Type B pancreatic cell (in vitro differentiated cells): ENCODE data around the gene COX6B1. TPM values are rescaled to one million over a fixed set of nuclear protein-coding genes. Genes with fewer than 3 reads are reported as not detected.
"Not testable (repeated sequence)": the region's sequence is repeated elsewhere in the genome, so short reads cannot be mapped to it uniquely, and the experiment has no call there.

Source experiments
- DNase-seq: peaks from one replicate; pipeline ENCODE4 v3.0.0; 2021; ENCODE audit warnings: mixed read lengths; ENCODE audit not compliant: unreplicated experiment; ENCODE audit errors: extremely low spot score
- H3K27ac Mint-ChIP-seq: 2 replicates; pipeline ENCODE4 v1.8.0; 2021; ENCODE audit warnings: mild to moderate bottlenecking, mixed read lengths
- H3K27me3 Mint-ChIP-seq: 2 replicates; pipeline ENCODE4 v1.8.0; 2021; ENCODE audit warnings: mixed read lengths
- H3K36me3 Mint-ChIP-seq: 2 replicates; pipeline ENCODE4 v1.8.0; 2021; ENCODE audit warnings: mixed read lengths
- H3K4me1 Mint-ChIP-seq: one replicate; pipeline ENCODE4 v1.8.0; 2021; ENCODE audit warnings: mixed read lengths; ENCODE audit not compliant: unreplicated experiment
- H3K4me3 Mint-ChIP-seq: 2 replicates; pipeline ENCODE4 v1.8.0; 2021; ENCODE audit warnings: mild to moderate bottlenecking, mixed read lengths
- H3K9me3 Mint-ChIP-seq: 2 replicates; pipeline ENCODE4 v1.8.0; 2021; ENCODE audit warnings: mixed read lengths
- CTCF ChIP-seq: fragments of 200-600 bp; sonication (generic); conservative IDR thresholded peaks from 2 replicates; pipeline ENCODE4 v1.5.0; 2021; ENCODE audit warnings: antibody characterized with exemption, mild to moderate bottlenecking
- total RNA-seq: library from RNA; stranded (reverse); gene quantifications from 2 replicates; pipeline ENCODE4 v1.2.1, GENCODE V29; 2021; ENCODE audit warnings: low replicate concordance

Gene COX6B1
- total RNA-seq, 1 donor from 2014 or later: 408 TPM

DNA sequence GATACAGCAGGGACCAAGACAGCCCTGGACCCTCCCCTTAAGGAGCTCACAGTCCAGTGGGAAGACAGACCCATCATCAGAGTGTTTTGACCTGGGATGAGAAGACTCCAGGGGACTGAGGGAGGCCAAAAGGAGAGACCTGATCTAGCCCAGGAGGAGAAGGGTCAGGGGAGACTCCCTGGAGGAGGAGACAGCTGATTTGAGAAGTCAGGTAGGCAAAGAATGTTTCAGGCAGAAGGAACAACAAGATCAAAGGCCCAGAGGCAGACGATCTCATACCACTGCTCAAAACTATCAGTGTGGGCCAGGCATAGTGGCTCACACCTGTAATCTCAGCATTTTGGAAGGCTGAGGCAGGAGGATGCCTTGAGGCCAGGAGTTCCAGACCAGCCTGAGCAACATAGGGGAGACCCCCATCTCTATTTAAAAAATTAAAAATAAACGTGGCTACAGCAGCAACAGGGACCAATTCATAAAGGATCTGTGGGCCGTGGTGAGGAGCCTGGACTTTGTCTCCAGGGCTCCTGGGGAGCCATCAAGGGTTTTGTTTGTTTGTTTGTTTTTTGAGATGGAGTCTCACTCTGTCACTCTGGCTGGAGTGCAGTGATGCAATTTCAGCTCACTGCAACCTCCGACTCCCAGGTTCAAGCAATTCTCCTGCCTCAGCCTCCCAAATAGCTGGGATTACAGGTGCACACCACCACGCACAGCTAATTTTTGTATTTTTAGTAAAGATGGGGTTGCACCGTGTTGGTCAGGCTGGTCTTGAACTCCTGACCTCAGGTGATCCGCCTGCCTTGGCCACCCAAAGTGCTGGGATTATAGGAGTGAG is 2.2 kb upstream of the COX6B1 start:
- peak overlapping the region; percentile 90 for H3K4me3 Mint-ChIP-seq
- H3K27me3 Mint-ChIP-seq: peaks cover 2% of the 10 kb centered on the region
- no peaks in the 10 kb centered on the region for H3K9me3 Mint-ChIP-seq
- TF ChIP-seq CTCF: no peak
- H3K36me3 Mint-ChIP-seq: no peaks in the 10 kb centered on the region
- DNase-seq: no peak
- peaks cover 19% of the 10 kb centered on the region for H3K4me1 Mint-ChIP-seq
- peak overlapping the region; percentile 86 for H3K27ac Mint-ChIP-seq

- no peaks in the 10 kb centered on the region for H3K27me3 Mint-ChIP-seq
- peaks cover 7% of the 10 kb centered on the region for H3K4me1 Mint-ChIP-seq
- TF ChIP-seq CTCF: no peak
- peaks cover 5% of the 10 kb centered on the region for H3K36me3 Mint-ChIP-seq
- no peak for DNase-seq
- no peaks in the 10 kb centered on the region for H3K9me3 Mint-ChIP-seq
- H3K27ac Mint-ChIP-seq: no peak overlapping the region
- H3K4me3 Mint-ChIP-seq: peak overlapping the region; percentile 63
Measured at GRCh38 chr19:35650581-35650980, 2.5 kb downstream of the COX6B1 start.

GRCh38 chr19:35654828-35655227 is 6.7 kb downstream of the COX6B1 start:
- H3K27me3 Mint-ChIP-seq, H3K9me3 Mint-ChIP-seq, H3K4me1 Mint-ChIP-seq, H3K27ac Mint-ChIP-seq, DNase-seq, H3K4me3 Mint-ChIP-seq: not testable (repeated sequence)
- H3K36me3 Mint-ChIP-seq: peaks cover 23% of the 10 kb centered on the region

DNA sequence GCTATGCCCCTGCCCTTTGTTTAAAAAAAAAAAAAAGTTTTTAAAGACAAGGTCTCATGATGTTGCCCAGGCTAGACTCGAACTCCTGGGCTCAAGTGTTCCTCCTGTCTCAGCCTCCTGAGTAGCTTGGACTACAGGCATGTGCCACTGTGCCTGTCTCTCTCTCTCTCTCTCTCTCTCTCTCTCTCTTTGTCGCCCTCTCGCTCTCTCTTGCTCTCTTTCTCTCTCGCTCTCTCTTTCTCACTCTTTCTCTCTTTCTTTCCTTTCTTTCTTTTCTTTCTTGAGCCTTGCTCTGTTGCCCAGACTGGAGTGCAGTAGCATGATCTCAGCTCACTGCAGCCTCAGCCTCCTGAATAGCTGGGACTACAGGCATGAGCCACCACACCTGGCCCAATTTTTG is 7.5 kb downstream of the COX6B1 start:
- TF ChIP-seq CTCF: no peak
- Mint-ChIP-seq H3K9me3 (no peaks in the 10 kb centered on the region), H3K4me3 (no peak overlapping the region), H3K27me3 (no peaks in the 10 kb centered on the region), H3K36me3 (peaks cover 25% of the 10 kb centered on the region), H3K4me1 (no peaks in the 10 kb centered on the region), H3K27ac (no peak overlapping the region)
- no peak for DNase-seq

DNA sequence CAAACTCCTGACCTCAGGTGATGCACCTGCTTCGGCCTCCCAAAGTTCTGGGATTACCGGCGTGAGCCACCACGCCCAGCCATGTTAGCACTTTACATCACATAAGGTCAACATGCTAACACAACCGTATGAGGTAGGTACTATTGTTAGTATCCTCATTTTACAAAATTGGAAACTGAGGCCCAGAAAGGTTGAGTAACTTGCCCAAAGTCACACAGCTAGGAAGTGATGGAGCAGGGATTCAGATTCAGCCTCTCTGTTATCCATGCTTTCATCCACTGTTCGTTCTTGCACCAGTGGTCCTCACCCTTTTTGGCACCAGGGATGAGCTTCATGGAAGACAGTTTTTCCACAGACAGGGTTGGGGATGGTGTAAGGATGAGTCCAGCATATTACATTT is 8.6 kb downstream of the COX6B1 start:
- Mint-ChIP-seq H3K4me1 (no peaks in the 10 kb centered on the region), H3K27ac (no peak overlapping the region), H3K36me3 (peaks cover 25% of the 10 kb centered on the region), H3K9me3 (no peaks in the 10 kb centered on the region), H3K4me3 (no peak overlapping the region), H3K27me3 (no peaks in the 10 kb centered on the region)
- no peak for TF ChIP-seq CTCF
- DNase-seq: no peak

DNA sequence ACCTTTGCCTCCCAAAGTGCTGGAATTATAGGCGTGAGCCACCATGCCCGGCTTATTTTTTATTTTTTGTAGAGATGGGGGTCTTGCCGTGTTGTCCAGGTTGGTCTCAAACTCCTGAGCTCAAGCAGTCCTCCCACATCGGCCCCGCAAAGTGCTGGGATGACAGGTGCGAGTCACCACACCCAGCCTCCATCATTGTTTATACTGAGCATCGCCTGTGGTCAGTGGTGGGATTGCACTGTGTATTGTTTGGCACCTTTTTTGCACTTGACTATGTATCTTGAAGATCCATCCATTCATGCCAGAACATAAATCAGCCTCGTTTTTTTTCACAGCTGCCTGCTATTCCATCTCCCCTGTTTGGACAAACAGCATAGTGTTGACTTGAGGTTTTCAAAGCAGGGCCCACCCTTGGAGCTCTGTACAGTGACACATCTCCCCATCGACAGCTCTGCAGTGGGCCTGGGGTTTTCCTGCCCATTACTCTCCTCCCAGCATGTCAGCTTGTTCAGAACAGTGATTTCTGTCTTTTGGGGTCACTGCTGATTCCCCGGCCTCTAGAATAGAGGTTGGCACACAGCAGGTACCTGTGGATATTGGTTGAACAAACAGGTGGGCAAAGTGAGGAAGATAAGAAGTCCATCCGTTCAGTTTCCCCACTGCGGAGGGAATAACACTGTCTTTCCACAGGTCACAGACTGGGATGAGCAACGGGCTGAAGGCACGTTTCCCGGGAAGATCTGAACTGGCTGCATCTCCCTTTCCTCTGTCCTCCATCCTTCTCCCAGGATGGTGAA is 10.0 kb downstream of the COX6B1 start:
- Mint-ChIP-seq H3K36me3 (peaks cover 29% of the 10 kb centered on the region), H3K9me3 (no peaks in the 10 kb centered on the region), H3K27me3 (no peaks in the 10 kb centered on the region), H3K4me1 (no peaks in the 10 kb centered on the region), H3K4me3 (no peak overlapping the region), H3K27ac (no peak overlapping the region)
- peak; percentile 42 for TF ChIP-seq CTCF
- DNase-seq: no peak
